GM18867 (cell line): ENCODE results near the gene NHLH2.

Experiments
- ATAC-seq: cut with Tn5 transposase; IDR thresholded peaks from one replicate; pipeline ENCODE4 v1.9.1; 2021; ENCODE audit warnings: mild to moderate bottlenecking, moderate library complexity; ENCODE audit not compliant: unreplicated experiment

The NHLH2 gene

GRCh38 chr1:115838431-115839028, 2.4 kb downstream of the NHLH2 start:
- ATAC-seq, result no peak

GRCh38 chr1:115837740-115838421, 3.0 kb downstream of the NHLH2 start:
- no peak for ATAC-seq

GRCh38 chr1:115837341-115837739, 3.6 kb downstream of the NHLH2 start:
- no peak for ATAC-seq

GRCh38 chr1:115833856-115834255, 7.1 kb downstream of the NHLH2 start:
- no peak for ATAC-seq

- ATAC-seq, result no peak
These were observed 8.3 kb downstream of the NHLH2 start for GRCh38 chr1:115832651-115833050.

GRCh38 chr1:115830963-115831362, 10.0 kb downstream of the NHLH2 start:
- no peak for ATAC-seq

GRCh38 chr1:115829947-115830346, 11.0 kb downstream of the NHLH2 start:
- ATAC-seq, result no peak

- ATAC-seq, result no peak
These were observed 11.8 kb downstream of the NHLH2 start for GRCh38 chr1:115829023-115829674.

GRCh38 chr1:115828101-115829022, 12.6 kb downstream of the NHLH2 start:
- no peak for ATAC-seq

- ATAC-seq, result no peak
These were observed 13.4 kb downstream of the NHLH2 start for GRCh38 chr1:115827452-115828044.

- ATAC-seq, result no peak
These were observed 14.3 kb downstream of the NHLH2 start for GRCh38 chr1:115826628-115827027.

GRCh38 chr1:115822117-115822516, 18.8 kb downstream of the NHLH2 start:
- no peak for ATAC-seq

- ATAC-seq, result no peak
These were observed 25.2 kb downstream of the NHLH2 start for GRCh38 chr1:115815694-115816093.

- no peak for ATAC-seq
These were observed 26.1 kb downstream of the NHLH2 start for GRCh38 chr1:115814685-115815398.

GRCh38 chr1:115813727-115814126, 27.2 kb downstream of the NHLH2 start:
- no peak for ATAC-seq

- ATAC-seq, result no peak
These were observed 29.6 kb downstream of the NHLH2 start for GRCh38 chr1:115811140-115811828.

- no peak for ATAC-seq
These were observed 30.3 kb downstream of the NHLH2 start for GRCh38 chr1:115810609-115811008.

- ATAC-seq, result no peak
These were observed 31.1 kb downstream of the NHLH2 start for GRCh38 chr1:115809847-115810246.

GRCh38 chr1:115809076-115809475, 31.9 kb downstream of the NHLH2 start:
- no peak for ATAC-seq

GRCh38 chr1:115807723-115808122, 33.2 kb downstream of the NHLH2 start:
- no peak for ATAC-seq
